Measurements from ENCODE around the gene MAOA.
"Not testable (repeated sequence)": the region's sequence is repeated elsewhere in the genome, so short reads cannot be mapped to it uniquely, and the experiment has no call there.

MAOA gene

DNA sequence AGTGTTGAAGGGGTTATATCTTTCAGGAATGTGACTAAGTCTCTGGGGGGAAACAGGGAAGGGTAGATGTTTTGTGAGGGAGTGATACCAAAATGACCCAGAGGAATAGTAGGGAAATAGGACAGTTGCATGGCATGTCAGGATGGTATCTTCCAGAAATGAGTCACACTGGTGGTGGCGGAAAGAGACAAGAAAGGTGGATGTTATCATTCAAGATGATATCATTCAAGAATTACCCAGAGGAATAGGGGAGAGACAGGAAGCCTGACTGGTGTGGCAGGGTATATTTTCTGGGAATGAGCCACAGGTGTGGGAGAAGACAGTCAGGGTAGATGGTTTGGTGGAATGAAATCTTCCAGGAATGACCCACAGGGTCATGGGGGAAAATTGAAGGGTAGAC is 61.1 kb downstream of the MAOA start:
- no peak for DNase-seq (ENCODE audit: low read depth, low spot score)

DNA sequence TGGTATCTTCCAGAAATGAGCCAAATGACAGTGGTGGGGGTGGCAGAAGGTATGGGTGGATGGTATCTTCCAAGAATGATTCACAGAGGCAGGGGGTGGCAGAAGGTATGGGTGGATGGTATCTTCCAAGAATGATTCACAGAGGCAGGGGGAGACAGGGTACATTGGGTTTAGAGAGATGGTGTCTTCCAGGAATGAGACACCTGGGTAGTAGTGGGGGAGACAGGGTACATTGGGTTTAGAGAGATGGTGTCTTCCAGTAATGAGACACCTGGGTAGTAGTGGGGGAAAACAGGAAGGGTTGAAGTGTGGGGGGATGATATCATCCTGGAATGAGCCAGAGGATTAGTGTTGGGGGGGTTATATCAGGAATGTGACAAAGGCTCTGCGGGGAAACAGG is 62.0 kb downstream of the MAOA start:
- DNase-seq (ENCODE audit: low read depth, low spot score) = no peak

DNA sequence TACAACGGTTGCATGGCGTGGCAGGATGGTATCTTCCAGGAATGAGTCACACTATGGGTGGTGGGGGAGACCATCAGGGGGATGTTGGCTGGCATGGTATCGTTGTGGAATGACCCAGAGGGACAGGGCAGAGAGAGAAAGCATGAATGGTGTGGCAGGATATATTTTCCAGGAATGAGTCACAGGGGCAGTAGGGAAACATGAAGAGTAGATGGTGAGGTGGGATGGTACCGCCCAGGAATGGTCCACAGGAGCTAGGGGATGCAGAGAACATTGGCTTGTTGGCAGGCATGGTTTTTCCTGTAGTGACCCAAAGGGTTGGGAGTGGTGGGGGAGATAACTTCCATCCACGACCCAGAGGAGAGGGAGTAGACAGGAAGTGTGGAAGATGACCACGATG is 62.4 kb downstream of the MAOA start:
- DNase-seq (ENCODE audit: low read depth, low spot score) = no peak

DNA sequence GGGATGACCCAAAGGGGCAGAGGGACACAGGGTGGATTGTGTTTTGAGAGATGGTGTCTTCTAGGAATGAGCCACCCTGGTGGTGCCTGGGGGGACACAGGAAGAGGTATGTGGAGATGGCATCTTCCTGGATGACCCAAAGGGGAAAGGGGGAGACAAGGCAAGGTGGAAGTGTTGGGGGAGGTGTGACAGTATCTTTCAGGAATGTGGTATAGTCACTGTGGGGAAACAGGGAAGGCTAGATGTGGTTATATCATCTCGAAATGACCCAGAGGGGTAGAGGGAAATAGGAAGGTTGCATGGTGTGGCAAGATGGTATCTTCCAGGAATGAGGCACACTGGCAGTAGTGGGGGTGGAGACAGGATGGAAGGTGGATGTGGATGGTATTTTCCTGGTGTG is 62.9 kb downstream of the MAOA start:
- no peak for DNase-seq (ENCODE audit: low read depth, low spot score)

DNA sequence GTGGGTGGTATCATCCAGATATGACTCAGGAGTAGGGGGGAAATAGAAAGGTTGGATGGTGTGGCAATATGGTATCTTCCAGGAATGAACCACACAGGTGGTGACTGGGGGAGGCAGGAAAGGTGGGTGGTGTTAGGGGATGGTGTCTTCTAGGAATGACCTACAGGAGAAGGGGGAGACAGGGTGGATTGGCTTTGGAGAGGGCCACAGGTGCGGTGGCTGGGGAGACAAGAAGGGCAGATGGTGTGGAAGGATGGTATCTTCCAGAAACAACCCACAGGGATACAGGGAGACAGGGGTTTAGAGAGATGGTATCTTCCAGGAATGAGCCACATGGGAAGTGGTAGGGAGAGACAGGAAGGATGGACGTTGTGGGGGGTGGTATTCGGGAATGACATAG is 64.0 kb downstream of the MAOA start:
- DNase-seq (ENCODE audit: low read depth, low spot score) = no peak

DNA sequence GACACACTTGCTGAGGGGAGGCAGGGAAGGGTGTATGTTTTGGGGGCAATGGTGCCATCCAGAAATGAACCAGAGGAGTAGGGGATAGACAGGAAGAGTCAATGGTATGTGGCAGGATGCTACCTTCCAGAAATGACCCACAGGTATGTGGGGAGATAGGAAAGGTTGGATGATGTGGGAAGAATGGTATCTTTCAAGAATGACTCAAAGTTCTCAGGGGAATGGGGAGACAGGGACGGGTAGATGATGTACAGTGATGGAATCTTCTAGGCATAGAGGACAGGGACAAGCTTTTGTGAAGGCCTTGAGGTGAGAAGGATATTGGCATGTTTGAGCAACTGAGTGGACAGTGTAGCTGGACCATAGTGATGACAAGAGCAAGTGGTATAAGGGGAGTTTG is 64.9 kb downstream of the MAOA start:
- no peak for DNase-seq (ENCODE audit: low read depth, low spot score)

DNA sequence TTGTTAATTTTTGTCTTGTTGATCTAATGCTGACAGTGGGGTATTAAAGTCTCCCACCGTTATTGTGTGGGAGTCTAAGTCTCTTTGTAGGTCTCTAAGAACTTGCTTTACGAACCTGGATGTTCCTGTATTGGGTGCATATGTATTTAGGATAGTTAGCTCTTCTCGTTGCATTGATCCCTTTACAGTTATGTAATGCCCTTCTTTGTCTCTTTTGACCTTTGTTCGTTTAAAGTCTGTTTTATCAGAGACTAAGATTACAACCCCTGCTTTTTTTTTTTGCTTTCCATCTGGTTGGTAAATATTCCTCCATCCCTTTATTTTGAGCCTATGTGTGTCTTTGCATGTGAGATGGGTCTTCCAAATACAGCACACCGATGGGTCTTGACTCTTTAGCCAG is 69.1 kb downstream of the MAOA start:
- DNase-seq (ENCODE audit: low read depth, low spot score) = not testable (repeated sequence)

DNA sequence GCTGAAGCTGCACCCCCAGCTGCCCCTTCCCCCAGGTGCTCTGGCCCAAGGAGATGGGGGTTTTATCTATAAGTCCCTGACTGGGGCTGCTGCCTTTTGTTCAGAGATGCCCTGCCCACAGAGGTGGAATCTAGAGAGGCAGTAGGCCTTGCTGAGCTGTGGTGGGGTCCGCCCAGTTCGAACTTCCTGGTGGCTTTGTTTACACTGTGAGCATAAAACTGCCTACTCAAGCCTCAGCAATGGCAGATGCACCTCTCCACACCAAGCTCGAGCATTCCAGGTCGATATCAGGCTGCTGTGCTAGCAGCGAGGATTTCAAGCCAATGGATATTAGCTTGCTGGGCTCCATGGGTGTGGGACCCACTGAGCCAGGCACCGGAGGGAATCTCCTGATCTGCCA is 71.2 kb downstream of the MAOA start:
- DNase-seq (ENCODE audit: low read depth, low spot score) = not testable (repeated sequence)

DNA sequence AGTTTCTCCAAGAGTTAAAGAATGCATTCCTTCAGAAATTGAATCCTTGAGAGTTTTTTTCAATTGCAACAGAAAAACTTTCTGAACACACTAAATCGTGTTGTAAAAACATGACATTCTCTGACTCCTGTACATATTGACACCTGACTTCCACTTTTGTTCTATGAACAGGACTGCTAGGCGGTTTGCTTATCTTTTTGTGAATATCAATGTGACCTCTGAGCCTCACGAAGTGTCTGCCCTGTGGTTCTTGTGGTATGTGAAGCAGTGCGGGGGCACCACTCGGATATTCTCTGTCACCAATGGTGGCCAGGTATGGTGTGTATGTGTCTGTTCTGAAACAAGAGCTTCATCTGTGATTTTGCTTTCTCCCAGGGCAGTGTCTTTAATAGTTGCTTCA is 71.9 kb downstream of the MAOA start:
- no peak for DNase-seq (ENCODE audit: low read depth, low spot score)

DNA sequence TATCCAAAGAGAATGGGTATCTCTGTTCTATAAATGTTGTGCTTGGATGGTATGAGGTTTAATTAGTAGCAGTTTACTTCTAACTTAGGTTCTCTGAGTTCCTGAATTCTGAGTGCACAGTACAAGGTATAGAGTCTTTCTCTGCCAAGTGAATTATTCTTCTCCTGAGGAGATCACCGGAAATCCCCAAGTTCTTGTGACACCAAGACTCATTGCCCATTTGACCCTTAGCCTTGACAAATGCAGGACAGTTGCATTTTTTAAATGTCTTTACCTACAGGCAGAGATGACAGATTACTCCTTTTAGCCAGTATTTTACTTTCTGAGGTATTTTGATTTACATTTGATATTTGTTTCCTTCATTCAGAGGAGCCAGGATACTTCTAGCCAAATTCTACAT is 72.9 kb downstream of the MAOA start:
- DNase-seq (ENCODE audit: low read depth, low spot score) = no peak

DNA sequence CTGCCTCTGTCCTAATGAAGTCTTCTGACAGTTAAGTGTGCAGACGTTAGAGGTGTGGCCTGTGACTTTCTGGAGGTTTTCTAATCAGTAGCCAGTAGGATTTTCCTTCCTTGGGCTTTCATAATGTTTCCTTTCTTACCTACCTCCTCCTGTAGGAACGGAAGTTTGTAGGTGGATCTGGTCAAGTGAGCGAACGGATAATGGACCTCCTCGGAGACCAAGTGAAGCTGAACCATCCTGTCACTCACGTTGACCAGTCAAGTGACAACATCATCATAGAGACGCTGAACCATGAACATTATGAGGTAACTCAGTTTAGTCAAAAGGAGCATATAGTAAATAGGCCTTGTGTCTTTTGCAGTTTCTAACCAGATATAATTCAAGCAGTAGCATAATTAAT is 75.0 kb downstream of the MAOA start:
- DNase-seq (ENCODE audit: low read depth, low spot score) = no peak

DNA sequence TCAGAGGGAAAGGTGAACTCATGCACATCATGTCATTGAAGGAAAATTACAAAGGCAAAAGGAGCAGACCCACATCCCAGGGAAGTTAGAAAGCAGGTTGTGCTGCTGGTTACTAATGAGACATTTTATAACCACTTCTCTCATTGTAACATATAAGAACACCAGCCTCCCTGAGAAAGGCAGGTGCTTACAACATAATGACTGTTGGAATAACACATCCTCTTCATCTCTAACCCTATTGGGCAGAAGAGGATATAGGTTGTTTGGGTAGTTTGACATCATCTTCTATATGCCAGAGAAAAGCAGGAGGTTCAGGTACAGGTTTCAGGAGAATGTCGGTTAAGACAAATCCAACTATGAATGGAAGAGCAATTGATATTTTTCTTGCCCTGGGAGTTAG is 77.6 kb downstream of the MAOA start:
- DNase-seq (ENCODE audit: low read depth, low spot score) = no peak

DNA sequence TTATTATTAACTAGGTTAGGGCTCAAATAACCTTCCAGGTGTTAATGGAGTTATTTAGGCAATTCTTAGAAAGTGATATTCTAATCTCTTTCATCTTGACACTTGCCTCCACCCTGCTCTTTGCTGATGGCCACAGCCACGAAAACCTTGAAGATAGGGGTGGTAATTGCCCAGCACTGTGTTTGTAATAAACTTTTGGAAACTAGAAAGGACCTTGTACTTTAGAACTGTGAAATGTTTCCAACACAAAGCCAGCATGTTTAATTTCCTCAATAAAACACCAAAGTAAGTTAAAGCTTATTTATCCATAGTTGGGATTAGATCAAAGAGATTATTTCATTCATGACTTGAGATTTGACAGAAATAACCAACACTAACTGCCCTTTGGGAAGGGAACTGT is 78.3 kb downstream of the MAOA start:
- no peak for DNase-seq (ENCODE audit: low read depth, low spot score)

DNA sequence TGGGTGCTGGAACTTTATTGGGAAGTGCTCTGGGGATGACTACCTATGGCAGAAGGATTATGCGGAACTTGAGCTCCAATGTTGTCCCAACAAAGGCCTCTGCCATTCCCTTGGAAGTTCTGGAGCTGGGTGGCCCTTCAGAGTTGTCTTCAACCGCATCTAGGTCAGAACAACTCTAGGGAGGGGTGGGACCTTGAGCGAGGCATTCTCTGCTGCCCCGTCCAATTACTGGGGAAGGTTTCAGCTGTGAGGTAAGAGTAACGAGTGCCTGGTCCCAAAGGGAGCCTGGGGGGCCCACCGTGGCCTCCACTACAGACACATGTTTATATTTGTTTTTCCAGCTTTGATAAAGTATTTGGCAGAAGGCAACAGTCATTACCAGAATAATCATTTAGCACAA is 79.4 kb downstream of the MAOA start:
- no peak for DNase-seq (ENCODE audit: low read depth, low spot score)

DNA sequence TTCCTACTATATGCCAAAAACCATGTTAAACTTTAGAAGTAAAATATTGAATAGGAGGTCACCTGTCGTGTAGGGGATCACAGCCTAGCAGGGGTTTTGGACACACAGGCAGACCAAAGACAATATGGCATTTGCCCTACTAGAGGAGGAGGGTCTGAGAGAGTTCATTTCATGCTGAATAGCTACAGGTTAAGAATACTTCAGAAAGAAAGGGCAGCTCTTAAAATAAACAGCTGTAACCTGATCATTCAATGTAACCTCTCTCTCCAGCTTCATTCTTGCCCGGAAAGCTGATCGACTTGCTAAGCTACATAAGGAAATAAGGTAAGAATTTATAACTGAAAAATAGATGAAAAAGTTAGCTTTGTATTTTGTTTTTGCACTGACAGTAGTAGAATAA is 79.9 kb downstream of the MAOA start:
- DNase-seq (ENCODE audit: low read depth, low spot score) = no peak

DNA sequence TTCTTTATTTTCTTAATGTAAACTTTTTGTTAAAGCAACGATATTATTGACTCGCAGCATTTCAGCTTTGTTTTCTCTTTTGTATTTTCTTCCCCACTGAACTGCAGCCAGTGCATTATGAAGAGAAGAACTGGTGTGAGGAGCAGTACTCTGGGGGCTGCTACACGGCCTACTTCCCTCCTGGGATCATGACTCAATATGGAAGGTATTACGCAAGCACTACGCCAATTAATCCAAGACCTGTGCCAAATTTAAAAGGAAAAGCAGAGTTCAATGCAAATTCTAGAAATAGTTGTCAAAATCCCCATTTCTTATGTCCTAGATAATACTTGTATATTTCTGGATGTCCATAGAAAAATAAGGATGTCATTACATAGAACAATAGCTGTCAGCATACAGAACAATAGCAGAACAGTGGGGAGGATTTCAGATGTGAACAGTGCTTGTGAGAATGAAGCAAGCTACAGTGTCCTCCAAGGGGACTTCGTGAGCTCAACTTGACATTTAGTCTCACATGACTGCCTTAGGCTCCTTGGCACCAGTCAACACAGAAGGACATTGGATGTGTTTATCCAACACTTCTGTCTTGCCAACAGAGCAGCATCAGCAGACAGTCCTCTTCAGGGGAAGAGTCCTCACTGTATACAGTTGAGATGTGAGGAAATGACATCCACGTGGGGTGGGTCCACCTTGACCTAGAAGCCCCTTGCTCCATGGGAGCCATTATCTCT is 85.9 kb downstream of the MAOA start:
- DNase-seq (ENCODE audit: low read depth, low spot score) = no peak

DNA sequence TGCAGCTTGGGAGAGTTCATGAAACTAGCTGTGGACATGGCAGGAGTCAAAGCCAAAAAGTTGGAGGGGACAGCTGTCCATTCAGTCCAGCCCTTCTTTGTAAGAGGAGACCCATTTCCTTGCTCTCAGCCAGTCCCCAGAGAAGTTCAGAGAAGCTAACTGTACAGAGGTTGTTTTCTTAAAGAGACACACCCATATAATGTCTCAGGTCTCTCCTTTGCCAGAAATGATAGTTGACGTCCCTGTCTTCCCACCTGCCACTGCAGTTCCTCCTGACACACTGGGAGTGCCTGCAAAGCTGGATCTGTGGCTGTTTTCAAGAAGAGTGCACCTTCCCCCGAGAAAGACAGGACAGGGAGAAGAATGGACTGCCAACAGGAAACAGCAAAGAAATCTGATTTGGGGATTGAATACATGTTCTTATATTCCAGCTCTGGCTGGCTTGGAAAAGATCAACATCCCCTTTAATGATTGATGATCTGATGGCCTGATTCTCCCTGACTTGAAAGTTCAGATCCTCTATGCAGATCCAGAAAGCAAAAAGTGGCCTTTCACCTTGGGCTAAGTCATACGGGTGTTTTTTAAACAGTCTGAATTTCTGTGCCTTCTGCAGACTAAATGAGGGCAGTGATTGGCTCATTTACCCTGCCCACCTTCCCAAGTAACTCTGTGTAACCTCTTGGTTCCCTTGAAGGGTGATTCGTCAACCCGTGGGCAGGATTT is 87.2 kb downstream of the MAOA start:
- DNase-seq (ENCODE audit: low read depth, low spot score) = no peak

DNA sequence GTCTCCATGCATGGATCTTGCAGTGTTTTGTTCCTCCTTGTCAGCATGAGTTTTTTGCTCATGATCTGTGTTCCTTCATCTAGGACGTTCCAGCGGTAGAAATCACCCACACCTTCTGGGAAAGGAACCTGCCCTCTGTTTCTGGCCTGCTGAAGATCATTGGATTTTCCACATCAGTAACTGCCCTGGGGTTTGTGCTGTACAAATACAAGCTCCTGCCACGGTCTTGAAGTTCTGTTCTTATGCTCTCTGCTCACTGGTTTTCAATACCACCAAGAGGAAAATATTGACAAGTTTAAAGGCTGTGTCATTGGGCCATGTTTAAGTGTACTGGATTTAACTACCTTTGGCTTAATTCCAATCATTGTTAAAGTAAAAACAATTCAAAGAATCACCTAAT is 88.2 kb downstream of the MAOA start:
- DNase-seq (ENCODE audit: low read depth, low spot score) = no peak

DNA sequence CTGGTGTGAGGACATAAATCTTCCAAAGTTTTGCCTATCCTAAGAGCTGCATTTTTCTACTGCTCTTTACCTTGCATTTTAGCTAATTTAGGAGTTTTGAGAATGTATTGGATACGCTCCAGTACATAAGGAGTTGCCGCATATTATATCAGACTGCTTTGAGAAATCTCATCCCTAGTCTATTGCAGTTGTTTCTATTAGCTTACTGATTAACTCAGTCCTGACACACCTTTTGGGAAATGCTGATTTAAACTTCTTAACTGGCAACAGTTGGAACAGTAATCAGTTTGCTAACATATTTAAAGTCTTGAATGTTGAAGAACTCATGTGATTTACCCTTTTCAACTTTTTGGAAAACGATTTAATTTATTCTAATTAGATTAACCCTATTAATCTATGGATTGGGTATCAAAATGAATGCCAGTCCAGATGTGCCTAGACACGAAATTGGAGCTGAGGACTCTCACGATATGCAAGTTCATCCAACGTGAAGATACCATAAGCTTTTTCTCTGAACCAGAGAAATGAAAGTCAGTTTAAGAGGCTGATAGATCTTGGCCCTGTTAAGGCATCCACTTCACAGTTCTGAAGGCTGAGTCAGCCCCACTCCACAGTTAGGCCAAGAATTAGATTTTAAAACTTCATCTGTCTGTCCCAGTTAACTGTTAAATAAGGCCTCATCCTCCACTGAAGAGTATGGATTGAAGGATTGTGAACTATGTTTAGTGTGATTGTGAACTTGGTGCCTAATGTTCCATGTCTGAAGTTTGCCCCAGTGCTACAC is 90.0 kb downstream of the MAOA start:
- DNase-seq (ENCODE audit: low read depth, low spot score) = no peak

DNA sequence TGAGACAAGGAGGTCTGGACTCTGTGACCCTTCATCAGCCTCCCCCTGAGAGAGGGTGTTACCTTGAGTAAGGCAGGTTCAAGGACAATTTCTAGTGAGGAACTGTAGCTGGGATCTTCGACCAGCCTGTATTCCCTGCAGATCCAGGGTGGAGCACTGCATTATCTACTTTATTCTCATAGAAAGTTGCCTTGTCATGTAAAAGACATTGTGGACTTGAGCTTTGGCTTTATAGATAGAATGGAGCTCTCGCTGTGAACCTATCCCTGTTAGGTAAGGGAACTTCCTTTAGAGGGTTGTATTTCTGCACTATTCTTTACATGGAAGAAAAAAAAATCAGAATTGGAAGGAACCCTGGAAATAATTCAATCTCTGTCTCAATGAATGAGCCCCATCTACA is 91.4 kb downstream of the MAOA start:
- no peak for DNase-seq (ENCODE audit: low read depth, low spot score)

DNA sequence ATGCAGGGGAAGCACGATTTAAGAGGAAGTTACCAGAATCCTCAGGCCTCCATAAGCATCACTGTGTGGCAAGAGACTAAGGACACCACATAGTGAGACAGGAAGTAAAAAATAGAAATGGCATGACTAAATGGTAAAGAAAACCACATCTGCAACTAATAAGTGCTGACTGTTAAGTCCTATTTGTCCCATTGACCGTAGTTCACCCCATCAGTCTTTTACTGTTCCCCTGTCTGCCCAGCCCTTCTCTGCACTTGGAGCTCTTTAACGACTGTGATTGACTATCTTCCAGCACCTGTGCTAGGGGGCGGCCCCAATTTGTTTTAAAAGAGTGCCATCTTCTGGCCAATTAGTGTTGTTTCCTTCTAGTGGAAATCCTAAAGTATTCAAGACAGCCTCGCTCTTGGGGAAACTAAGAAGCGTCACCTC is 94.2 kb downstream of the MAOA start:
- no peak for DNase-seq (ENCODE audit: low read depth, low spot score)

DNA sequence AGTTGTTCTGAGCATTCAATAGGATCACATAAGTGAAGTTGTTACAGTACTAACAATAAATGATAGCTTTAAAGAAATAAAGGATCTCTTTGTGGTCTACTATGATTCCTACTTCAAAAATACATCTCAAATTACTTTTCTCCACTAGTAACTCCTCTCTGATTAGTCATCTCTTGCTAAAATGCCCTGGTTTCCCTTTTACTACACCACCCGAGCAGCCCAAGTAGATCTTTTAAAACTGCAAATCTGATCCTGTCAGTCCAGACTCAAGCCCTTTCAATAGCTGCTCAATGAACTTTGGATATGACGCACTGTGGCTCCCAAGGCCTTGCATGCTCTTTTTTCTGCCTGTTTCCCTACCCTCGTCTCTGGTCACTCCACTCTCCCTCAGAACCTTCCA is 97.5 kb downstream of the MAOA start:
- DNase-seq (ENCODE audit: low read depth, low spot score) = no peak

DNA sequence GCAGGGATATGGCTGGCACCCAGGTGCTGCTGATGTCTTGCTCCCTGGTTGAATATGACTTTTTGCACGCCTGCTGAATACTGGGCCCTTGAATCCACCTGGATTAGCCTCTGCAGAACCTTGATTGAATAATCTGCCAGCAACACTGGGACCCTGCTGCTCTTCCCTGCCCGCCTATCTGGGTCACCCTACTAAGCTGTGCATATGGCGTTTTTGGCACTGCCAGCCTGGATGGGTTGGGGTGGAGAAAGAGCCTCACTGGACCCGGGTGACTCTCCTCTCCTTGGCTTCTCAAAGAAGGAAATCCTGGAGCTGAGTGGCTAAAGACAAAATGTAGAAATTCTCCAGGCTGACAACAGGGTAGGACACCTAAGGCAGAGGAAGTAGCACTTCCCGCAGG is 100.0 kb downstream of the MAOA start:
- no peak for DNase-seq (ENCODE audit: low read depth, low spot score)

All from brain pericyte (primary cell).